GM23338 (cell line): ENCODE measurements around the gene TMEM114. TPM values are rescaled to one million over a fixed set of nuclear protein-coding genes. Genes with fewer than 3 reads are reported as not detected.

Experiments
- ATAC-seq: fragments of 200-7000 bp; cut with Tn5 transposase; 3 replicates; pipeline ENCODE4 v1.9.1; 2020
- DNase-seq: peaks from one replicate; pipeline ENCODE4 v3.0.0-alpha.2; 2015; ENCODE audit warnings: low spot score
- H2AFZ ChIP-seq: fragments of 200-600 bp; sonication (generic); 2 replicates; pipeline ENCODE4 v1.8.0; 2016; ENCODE audit warnings: antibody characterized with exemption, mild to moderate bottlenecking, moderate library complexity
- H3F3A ChIP-seq: fragments of 200-600 bp; sonication (generic); replicated peaks from 2 replicates; pipeline ENCODE4 v1.8.0; 2017; ENCODE audit warnings: antibody characterized with exemption, mixed run types, low read depth
- H3K27ac ChIP-seq: fragments of 200-600 bp; sonication (generic); 2 replicates; pipeline ENCODE4 v1.6.1; 2016; ENCODE audit warnings: low read depth
- H3K27me3 ChIP-seq: fragments of 200-600 bp; sonication (generic); 2 replicates; pipeline ENCODE4 v1.8.0; 2016; ENCODE audit warnings: mild to moderate bottlenecking, mixed run types, moderate library complexity; ENCODE audit not compliant: insufficient read depth
- H3K36me3 ChIP-seq: fragments of 200-600 bp; sonication (generic); 2 replicates; pipeline ENCODE4 v1.8.0; 2016; ENCODE audit warnings: mild to moderate bottlenecking; ENCODE audit not compliant: insufficient read depth
- H3K4me1 ChIP-seq: fragments of 200-600 bp; sonication (generic); 2 replicates; pipeline ENCODE4 v1.8.0; 2016; ENCODE audit warnings: mild to moderate bottlenecking, moderate library complexity; ENCODE audit not compliant: insufficient read depth
- H3K4me2 ChIP-seq: fragments of 200-600 bp; sonication (generic); 2 replicates; pipeline ENCODE4 v1.7.1; 2017; ENCODE audit warnings: mixed run types
- H3K4me3 ChIP-seq: fragments of 200-600 bp; sonication (generic); 2 replicates; pipeline ENCODE4 v1.6.1; 2016; ENCODE audit warnings: mixed run types
- H3K79me2 ChIP-seq: fragments of 200-600 bp; sonication (generic); replicated peaks from 2 replicates; pipeline ENCODE4 v1.8.0; 2017; ENCODE audit warnings: mild to moderate bottlenecking; ENCODE audit not compliant: insufficient read depth
- H3K9me2 ChIP-seq: fragments of 200-600 bp; sonication (generic); 2 replicates; pipeline ENCODE4 v1.8.0; 2017; ENCODE audit not compliant: insufficient read depth
- H4K20me1 ChIP-seq: fragments of 200-600 bp; sonication (generic); replicated peaks from 2 replicates; pipeline ENCODE4 v1.8.0; 2017; ENCODE audit warnings: mild to moderate bottlenecking; ENCODE audit not compliant: insufficient read depth
- H3K27ac Mint-ChIP-seq: 2 replicates; pipeline ENCODE4 v1.8.0; 2020; ENCODE audit warnings: inconsistent platforms, mild to moderate bottlenecking, moderate library complexity, mixed read lengths
- H3K27me3 Mint-ChIP-seq: 3 replicates; pipeline ENCODE4 v1.8.0; 2022; ENCODE audit warnings: low read depth, mild to moderate bottlenecking, moderate library complexity, mixed read lengths, inconsistent platforms; ENCODE audit not compliant: insufficient read depth, poor library complexity
- H3K36me3 Mint-ChIP-seq: 3 replicates; pipeline ENCODE4 v1.8.0; 2021; ENCODE audit warnings: low read depth, mild to moderate bottlenecking, inconsistent platforms, moderate library complexity, mixed read lengths
- H3K4me1 Mint-ChIP-seq: 3 replicates; pipeline ENCODE4 v1.8.0; 2020; ENCODE audit warnings: mild to moderate bottlenecking, inconsistent platforms, mixed read lengths
- H3K4me3 Mint-ChIP-seq: 3 replicates; pipeline ENCODE4 v1.8.0; 2021; ENCODE audit warnings: moderate library complexity, mild to moderate bottlenecking, inconsistent platforms, mixed read lengths
- H3K9me3 Mint-ChIP-seq: 3 replicates; pipeline ENCODE4 v1.8.0; 2020; ENCODE audit warnings: moderate library complexity, mild to moderate bottlenecking, inconsistent platforms, mixed read lengths
- CREB1 ChIP-seq: fragments of 250-450 bp; sonication (Bioruptor Pico); IDR thresholded peaks from 2 replicates; pipeline ENCODE4 v1.5.0; 2020; ENCODE audit warnings: low read depth, mild to moderate bottlenecking, moderate library complexity
- ETS1 ChIP-seq: IDR thresholded peaks from 2 replicates; pipeline ENCODE4 v1.6.1; 2016; ENCODE audit warnings: antibody characterized with exemption
- JUNB ChIP-seq: IDR thresholded peaks from one replicate; pipeline ENCODE4 v1.6.1; 2016; ENCODE audit warnings: antibody characterized with exemption; ENCODE audit not compliant: unreplicated experiment
- NANOG ChIP-seq: IDR thresholded peaks from 2 replicates; pipeline ENCODE4 v1.6.1; 2016; ENCODE audit warnings: antibody characterized with exemption, borderline replicate concordance
- POLR2AphosphoS5 ChIP-seq: IDR thresholded peaks from 2 replicates; pipeline ENCODE4 v1.6.1; 2016; ENCODE audit warnings: antibody characterized with exemption, low read depth
- ZNF114 ChIP-seq: fragments of 250-450 bp; sonication (Bioruptor Pico); IDR thresholded peaks from 2 replicates; pipeline ENCODE4 v1.5.0; 2020; ENCODE audit warnings: mild to moderate bottlenecking, moderate library complexity
- ZNF331 ChIP-seq: fragments of 250-450 bp; sonication (Bioruptor Pico); IDR thresholded peaks from 2 replicates; pipeline ENCODE4 v1.5.0; 2020; ENCODE audit warnings: low read depth, mild to moderate bottlenecking, moderate library complexity
- ZNF462 ChIP-seq: fragments of 250-450 bp; sonication (Bioruptor Pico); IDR thresholded peaks from 2 replicates; pipeline ENCODE4 v1.5.0; 2020; ENCODE audit warnings: mild to moderate bottlenecking, moderate library complexity
- polyA plus RNA-seq: library from polyadenylated mRNA; unstranded; fragments of >200 nt; fragmentation: Nextera tagmentation; extraction: Ambion mirVana; gene quantifications from 2 replicates; pipeline ENCODE4 v1.2.1, GENCODE V29; 2016
- total RNA-seq: library from RNA; depleted of rRNA; stranded (reverse); fragments of >200 nt; shearing (Covaris generic); gene quantifications from 2 replicates; pipeline ENCODE4 v1.2.3, GENCODE V29; 2014

Gene TMEM114
- total and polyA plus RNA-seq, 2 experiments from 2014 or later, result 0.47 to 0.52 TPM

- TF ChIP-seq ZNF462, result no peak
Observed at GRCh38 chr16:8523932-8524331, 66.4 kb downstream of the TMEM114 start (continued).

- Mint-ChIP-seq H3K36me3 (no peaks in the 10 kb centered on the region), H3K4me1 (no peaks in the 10 kb centered on the region), H3K27me3 (peaks cover 1% of the 10 kb centered on the region), H3K4me3 (no peak overlapping the region), H3K27ac (no peak overlapping the region), H3K9me3 (no peaks in the 10 kb centered on the region)
- no peaks in the 10 kb centered on the region for H3K36me3 ChIP-seq
- H3K4me2 ChIP-seq, result no peak overlapping the region
- H3K27me3 ChIP-seq, result no peaks in the 10 kb centered on the region
- DNase-seq, result no peak
- H3F3A ChIP-seq, result no peaks in the 10 kb centered on the region
- no peaks in the 10 kb centered on the region for H3K9me2 ChIP-seq
- no peaks in the 10 kb centered on the region for H3K79me2 ChIP-seq
- H3K4me1 ChIP-seq, result no peaks in the 10 kb centered on the region
- no peaks in the 10 kb centered on the region for H4K20me1 ChIP-seq
- H2AFZ ChIP-seq, result no peak overlapping the region
- H3K4me3 ChIP-seq, result no peak overlapping the region
- no peak for ATAC-seq
- H3K27ac ChIP-seq, result no peak overlapping the region
- TF ChIP-seq POLR2AphosphoS5, result no peak
- TF ChIP-seq ETS1, result no peak
- no peak for TF ChIP-seq ZNF114 (CRISPR knock-in tag)
- no peak for TF ChIP-seq NANOG
- no peak for TF ChIP-seq ZNF331 (CRISPR knock-in tag)
- TF ChIP-seq ZNF462, result no peak
- TF ChIP-seq CREB1, result no peak
- no peak for TF ChIP-seq JUNB
Observed at GRCh38 chr16:8522757-8523156, 67.6 kb downstream of the TMEM114 start.
